HS-5 (cell line): Measurements from ENCODE around the gene CHIT1.

Experiments used
- DNase-seq: peaks from one replicate; pipeline ENCODE4 v3.0.0-alpha.2; 2012; ENCODE audit warnings: low read depth

The CHIT1 gene

GRCh38 chr1:203216274-203217138 lies 13.0 kb downstream of the CHIT1 start:
- peak; percentile 34 for DNase-seq

- DNase-seq = no peak
Measured at GRCh38 chr1:203215573-203215972, 13.9 kb downstream of the CHIT1 start.

DNA sequence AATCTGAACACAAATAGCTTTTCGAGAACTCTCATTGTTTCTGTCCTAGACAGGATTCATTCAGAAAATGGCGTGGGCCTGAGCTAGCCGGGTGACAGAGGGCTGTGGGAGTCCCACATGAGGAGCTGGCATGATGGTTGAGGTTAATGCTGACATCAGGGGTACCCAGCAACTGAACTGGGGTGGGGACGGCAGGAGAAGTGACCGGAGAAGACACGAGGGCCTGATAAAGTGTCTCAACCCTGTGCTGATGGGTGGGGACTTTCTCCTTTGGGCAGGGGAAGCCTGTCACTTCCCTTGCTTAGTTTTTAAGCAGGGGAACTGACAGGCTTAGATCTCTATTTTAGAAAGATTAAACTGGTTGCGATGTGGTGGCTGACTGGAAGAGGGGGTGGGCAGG lies 14.6 kb downstream of the CHIT1 start:
- no peak for DNase-seq

DNA sequence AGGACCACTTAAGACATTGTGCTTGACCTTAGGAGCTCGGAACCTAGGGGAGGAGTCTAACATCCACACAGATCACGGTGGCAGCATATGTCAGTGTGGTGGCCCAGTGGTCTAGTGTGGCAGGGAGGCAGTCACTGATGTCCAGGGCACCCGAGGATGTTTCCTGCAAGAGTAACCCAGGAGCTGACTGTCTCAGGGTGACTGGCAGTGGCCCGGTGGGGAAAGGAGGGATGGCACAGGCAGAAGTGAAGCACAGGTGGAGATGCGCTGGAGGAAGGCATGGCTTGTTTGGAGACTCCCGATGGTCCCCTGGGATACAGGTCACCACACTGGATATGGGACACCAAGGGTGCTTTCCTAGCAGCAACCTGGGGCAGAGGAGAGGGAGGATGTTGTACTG lies 16.3 kb downstream of the CHIT1 start:
- DNase-seq = no peak

DNA sequence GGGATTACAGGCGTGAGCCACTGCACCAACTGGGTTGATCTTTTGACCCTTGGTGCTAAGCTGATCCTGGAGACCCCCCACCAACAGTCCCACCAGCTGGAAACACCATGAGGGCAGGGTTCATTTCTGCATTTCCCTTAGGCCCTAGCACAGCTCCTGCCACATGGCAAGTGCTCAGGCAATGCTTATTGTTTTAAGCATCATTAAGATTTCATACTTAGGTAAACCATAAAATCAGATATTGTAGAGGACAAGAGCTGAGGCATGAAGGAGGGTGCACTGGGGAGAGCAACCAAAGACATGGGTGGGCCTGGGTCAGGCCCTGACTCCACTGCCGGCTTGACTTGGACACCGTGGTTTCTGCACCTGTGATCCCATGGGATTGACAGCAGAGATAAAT lies 17.7 kb downstream of the CHIT1 start:
- DNase-seq = no peak

GRCh38 chr1:203210988-203211387 lies 18.5 kb downstream of the CHIT1 start:
- DNase-seq = no peak

GRCh38 chr1:203210350-203210749 lies 19.1 kb downstream of the CHIT1 start:
- DNase-seq = no peak

DNA sequence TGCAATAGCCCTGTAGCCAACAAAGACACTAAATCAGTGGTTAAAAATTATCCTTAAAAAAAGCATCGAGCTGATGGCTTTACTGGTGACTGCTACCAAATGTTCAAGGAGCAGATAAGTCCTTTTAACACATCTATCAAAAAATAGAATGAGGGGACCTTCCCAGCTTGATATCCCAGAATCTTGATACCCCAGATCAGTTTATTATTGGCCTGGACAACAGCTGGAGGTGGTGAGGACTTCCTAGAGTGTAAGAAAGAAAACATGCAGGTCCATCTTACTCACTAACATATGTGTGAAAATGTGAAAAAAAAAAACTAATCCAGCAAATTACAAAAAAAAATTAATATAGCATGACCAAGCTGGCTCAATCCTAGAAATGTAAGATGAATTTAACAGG lies 21.3 kb downstream of the CHIT1 start:
- DNase-seq = no peak

- no peak for DNase-seq
Measured at GRCh38 chr1:203207751-203208150, 21.7 kb downstream of the CHIT1 start.

DNA sequence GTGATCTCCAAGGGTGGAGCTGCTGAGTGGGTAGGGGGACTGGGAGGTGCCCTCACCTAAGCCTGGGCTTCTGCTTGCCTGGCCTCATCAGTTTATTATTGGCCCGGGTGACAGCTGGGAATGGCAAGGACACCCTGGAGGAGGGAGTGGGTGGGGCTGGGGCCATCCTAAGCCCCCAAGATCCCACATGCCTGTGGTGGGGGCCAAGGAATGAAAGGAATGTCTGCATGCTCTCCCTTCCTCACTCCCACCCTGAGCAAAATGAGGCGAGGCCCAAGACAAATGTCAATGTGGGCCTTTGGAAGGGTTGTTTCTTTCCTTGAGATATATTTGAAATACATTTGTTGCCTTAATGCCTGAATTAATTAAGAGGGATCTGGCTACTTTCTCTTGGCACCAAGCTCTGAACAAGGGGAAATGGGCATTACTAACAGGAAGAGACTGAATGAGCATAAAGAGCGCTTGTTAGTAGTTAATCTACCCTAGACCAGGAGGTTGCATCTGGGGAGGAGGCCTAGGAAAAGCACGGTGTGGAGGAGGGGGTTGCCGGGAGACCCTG lies 23.3 kb downstream of the CHIT1 start:
- DNase-seq = no peak

GRCh38 chr1:203204756-203205155 lies 24.7 kb downstream of the CHIT1 start:
- DNase-seq = no peak

DNA sequence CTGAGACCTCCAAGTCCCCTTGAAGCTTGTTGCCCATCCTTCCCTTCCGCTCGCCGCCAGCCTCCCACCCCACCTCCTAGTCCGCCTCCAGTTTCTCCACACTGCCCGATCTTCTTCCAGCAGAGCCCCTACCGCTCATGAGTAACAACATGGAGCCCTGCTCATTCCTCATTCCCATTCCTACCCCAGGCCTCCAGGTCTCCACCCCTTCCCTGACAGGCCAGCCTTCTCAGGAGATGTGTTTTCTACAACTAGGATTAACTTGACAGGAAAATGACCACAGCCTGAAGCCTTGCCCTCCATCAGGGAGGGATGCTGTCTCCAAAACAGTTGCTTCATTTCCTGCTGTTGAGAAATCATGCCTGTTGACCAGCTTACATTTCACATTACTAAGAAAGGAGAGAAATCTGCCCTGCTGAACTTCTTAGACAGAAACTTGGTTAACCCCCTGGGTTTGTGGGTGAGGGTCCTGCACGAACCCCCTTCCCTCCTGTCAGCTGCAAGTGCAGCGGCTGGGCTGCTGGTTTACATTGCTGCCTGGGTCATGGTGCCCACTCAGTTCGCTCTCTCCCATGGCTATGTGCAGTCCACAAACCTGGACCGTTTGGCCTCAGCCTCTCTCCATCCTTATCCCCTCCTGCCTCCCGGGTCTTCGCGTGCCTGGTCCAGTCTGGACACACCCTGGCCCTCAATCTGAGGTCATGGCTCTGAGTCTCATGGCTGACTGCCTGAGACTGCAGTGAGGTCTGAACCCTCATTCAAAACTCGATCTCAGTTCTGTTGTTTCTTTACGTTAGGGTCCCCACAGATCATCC lies 26.8 kb downstream of the CHIT1 start:
- peak; percentile 34 for DNase-seq

GRCh38 chr1:203201516-203202205 lies 27.8 kb downstream of the CHIT1 start:
- no peak for DNase-seq

- DNase-seq = no peak
Measured at GRCh38 chr1:203200916-203201315, 28.6 kb downstream of the CHIT1 start.

DNA sequence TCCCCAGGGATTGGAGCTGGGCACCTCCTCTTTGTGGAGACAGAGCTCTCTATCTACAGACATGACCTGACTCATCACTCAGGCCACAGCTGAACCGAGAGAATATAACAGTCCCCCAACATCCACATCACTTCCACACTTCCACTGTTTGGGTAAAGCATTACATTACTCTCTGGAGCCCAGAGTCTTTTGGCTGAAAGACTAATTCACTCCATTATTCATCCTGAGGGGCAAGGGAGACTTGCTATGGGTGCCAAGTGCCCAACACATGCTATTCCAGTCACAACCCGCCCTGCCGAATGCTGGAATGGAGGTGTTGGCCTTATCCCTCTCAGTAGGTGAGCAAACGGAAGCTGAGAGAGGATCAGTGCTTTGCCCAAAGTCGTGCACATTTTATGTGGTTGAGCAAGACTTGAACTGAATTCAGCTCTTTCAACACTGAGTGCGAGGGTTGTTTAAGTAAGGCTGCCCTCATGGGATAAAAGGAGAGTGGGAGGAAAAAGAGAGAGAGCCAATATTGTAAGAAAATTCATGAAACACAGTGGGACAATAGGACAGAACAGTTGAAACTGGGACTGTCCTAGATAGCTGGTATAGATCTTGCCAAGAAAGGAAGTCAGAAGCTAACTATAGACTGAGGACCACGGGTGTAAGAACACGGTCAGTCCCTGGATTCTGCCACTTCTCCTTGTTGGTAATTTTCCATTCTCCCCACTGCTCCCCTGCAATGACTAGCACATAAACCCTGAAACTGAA lies 29.5 kb downstream of the CHIT1 start:
- DNase-seq = no peak

DNA sequence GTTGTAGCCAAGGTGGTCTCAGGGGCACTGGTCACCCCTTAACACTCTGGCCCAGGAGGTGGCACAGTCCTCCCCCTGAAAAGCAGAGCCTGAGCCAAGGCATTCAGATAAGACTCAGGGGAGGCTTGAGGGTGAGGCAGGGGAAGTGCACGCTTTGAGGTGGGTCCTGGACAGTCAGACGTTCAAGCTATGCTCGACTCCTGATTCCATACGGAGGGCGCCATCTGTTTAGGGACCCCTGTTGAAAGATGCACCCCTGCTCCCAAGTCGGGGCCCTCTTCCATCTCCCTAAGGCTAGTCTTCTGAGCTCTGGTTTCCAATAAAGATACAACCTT lies 30.0 kb downstream of the CHIT1 start:
- no peak for DNase-seq

- no peak for DNase-seq
Measured at GRCh38 chr1:203199002-203199401, 30.5 kb downstream of the CHIT1 start.

- DNase-seq = peak; percentile 49
Measured at GRCh38 chr1:203197625-203198024, 31.8 kb downstream of the CHIT1 start.

DNA sequence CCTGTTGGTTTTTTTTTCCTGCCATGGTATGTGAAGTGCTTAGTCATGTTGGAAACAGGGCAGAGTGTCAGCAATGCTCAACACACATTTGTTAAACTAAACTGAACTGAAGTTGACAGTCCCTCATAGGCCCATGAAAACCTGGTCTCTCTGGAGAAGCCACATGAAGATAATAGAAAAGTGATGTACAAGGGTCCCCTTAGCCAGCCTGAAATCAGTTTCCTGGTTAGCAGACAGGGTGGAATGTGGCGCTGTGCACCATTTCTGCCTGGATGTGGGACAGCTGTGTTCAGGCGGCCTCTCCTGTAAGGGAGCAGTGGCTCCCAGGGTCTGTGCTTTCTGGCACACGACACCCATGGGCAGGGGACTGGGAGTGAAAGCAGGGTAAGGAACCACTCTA lies 33.1 kb downstream of the CHIT1 start:
- no peak for DNase-seq

DNA sequence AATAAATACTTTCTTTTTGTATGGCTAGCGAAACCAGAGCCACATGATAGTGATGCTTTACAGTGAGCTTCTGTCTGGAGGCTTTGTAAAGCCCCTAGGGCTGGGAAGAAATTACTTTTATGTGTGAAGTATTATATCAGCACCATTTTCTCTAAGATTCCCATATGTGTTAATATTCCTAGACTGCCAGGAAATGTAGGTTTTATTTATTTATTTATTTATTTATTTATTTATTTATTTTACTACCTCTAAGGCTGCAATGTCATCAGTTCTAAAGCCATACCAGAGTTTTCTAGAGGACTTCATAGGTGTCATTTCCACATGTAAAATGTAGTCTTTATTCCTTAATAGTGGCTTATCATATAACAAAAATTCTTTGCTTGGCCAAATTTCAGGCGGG lies 38.5 kb downstream of the CHIT1 start:
- no peak for DNase-seq

- DNase-seq = no peak
Measured at GRCh38 chr1:203189951-203190352, 39.5 kb downstream of the CHIT1 start.
